COLO668 (cell line): Measurements from ENCODE around the gene KLHL3.
"Not testable (repeated sequence)": the region's sequence is repeated elsewhere in the genome, so short reads cannot be mapped to it uniquely, and the experiment has no call there.

Source experiments
- DNase-seq: peaks from one replicate; lab custom pipeline; 2025; ENCODE audit not compliant: unreplicated experiment; lab: John Stamatoyannopoulos, UW

Gene KLHL3, protein sequence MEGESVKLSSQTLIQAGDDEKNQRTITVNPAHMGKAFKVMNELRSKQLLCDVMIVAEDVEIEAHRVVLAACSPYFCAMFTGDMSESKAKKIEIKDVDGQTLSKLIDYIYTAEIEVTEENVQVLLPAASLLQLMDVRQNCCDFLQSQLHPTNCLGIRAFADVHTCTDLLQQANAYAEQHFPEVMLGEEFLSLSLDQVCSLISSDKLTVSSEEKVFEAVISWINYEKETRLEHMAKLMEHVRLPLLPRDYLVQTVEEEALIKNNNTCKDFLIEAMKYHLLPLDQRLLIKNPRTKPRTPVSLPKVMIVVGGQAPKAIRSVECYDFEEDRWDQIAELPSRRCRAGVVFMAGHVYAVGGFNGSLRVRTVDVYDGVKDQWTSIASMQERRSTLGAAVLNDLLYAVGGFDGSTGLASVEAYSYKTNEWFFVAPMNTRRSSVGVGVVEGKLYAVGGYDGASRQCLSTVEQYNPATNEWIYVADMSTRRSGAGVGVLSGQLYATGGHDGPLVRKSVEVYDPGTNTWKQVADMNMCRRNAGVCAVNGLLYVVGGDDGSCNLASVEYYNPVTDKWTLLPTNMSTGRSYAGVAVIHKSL

DNA sequence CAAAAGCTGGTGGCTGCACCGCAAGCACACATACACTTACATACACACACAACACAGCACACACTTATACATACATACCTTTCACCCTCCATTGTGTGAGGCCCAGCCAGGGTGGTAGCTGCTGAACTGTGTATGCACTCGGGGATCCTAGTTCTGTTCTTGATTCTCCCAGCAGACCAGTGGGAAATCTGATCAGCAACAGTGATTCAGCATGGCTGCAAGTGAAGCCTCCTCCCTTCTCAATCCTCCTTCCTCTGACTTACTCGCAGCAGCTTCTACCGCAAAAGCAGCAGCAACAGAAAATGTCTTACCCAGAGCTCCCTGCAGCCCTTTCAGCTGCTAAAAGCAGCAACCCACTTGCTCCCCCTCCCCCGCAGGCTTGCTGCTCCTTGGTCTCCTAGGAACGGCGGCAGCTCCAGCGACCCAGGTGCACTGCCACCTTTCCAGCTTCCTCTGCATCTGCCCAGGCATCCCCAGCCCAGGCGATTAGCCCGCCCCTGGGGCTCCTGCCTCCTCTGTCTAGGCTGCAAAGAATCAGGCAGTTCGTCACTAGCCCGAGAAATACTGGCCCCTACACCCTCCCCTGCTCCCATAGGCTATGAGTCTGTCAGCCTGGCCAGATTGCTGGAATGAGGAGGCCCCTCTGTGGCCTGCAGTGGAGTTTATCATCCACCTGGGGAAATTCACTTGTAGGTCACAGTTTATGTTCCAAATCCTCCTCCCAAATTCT, at the start of gene KLHL3:
TSS of gene KLHL3 (minus strand) at position 535 of the 730 bp plus-strand sequence. CDS start at position 92, 443 bp downstream.
- peak; percentile 65 for DNase-seq

- DNase-seq: no peak
These were observed 47.2 kb upstream of the KLHL3 start for GRCh38 chr5:137782984-137783536.

- DNase-seq: no peak
These were observed 46.2 kb upstream of the KLHL3 start for GRCh38 chr5:137782055-137782454.

DNA sequence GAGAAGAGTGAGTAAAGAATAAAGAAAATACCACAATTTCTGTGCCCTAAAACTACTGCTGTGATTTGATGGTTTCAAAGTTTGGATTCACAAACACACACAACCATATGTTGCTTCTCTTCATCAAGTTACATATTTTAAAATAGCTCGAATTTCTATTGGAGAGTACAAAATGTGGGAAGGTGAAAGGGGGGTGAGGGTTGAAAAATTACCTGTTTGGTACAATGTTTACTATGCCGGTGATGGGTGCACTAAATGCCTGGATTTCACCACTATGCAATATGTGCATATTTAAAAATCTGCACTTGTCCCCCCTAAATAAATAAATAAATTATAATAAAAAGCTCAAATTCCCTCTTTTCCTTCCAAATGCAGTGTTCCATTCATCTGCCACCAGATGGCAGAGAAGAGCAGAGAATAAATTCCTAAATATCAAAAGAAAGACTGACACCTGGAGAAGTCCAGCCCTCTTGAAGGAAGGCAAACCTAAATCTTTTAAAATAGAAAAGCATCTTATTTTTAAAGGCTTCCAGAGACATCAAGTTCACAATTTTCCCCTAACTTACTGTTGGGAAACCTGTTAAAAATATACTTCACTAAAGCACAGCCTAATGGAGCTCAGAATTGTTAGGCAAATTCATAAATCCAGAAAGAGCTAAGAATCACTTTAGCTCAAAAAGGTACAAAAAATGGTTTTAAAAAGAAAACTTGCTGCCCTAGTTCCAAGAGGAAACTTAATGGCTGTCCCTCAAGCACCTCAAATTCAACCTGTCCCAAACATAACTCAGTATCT, 43.1 kb upstream of the KLHL3 start:
- DNase-seq: no peak

- DNase-seq: not testable (repeated sequence)
These were observed 32.0 kb upstream of the KLHL3 start for GRCh38 chr5:137767937-137768336.

DNA sequence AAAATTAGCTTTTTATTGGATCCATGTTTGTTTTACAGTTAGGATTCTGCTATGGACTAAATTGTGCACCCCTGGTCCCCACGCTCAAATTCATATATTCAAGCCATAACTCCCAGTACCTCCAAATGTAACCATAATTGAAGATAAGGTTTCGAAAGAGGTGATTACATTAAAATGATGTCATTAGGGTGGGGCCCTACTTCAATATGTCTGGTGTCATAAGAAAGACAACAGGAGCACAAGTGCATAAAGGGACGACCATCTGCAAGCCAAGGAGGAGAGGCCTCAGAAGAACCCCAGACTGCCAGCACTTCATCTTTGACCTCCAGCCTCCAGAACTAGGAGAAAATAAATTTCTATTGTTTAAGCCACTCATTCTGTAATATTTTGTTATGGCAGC, 25.7 kb upstream of the KLHL3 start:
- no peak for DNase-seq

DNA sequence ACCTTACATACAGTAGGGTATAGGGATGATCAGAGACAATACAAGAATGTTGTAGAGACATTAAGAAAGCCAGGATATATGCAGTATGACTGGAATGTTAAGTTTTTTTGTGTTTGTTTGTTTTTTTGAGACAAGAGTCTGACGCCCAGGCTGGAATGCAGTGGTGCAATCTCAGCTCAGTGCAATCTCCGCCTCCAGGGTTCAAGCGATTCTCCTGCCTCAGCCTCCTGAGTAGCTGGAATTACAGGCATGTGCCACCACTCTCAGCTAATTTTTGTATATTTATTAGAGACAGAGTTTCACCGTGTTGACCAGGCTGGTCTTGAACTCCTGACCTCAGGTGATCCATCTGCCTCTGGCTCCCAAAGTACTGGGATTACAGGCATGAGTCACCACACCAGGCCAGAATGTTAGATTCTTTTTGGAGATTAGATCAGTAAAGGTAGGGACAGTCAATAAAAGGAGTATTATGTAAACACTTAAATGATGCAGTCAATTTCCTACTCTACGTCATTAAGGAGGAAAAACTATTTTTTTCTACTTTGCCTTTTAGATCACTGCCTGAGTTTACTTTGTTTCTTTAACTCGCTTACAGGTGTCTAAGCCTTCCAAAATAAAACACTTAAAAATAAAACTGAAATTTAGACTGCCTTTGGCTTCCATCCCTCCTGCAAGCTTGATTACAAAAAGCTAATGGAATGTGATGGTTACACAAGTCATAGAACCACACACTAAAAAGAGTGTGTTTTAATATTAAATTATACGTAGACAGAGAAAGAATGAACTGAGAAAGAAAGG, 25.0 kb upstream of the KLHL3 start:
- DNase-seq: no peak

DNA sequence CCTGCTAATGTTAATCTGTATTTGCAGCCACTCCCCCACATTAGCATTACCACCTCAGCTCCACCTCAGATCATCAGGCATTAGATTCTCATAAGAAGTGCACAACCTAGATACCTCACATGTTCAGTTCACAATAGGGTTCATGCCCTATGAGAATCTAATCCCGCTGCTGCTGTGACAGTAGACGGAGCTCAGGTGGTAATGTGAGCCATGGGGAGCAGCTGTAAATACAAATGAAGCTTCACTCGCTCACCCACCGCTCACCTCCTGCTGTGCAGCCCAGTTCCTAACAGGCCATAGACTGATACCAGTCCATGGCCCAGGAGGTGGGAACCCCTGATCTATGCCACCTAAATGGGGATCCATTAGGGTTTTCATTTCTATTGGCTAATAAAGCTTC, 24.4 kb upstream of the KLHL3 start:
- no peak for DNase-seq

DNA sequence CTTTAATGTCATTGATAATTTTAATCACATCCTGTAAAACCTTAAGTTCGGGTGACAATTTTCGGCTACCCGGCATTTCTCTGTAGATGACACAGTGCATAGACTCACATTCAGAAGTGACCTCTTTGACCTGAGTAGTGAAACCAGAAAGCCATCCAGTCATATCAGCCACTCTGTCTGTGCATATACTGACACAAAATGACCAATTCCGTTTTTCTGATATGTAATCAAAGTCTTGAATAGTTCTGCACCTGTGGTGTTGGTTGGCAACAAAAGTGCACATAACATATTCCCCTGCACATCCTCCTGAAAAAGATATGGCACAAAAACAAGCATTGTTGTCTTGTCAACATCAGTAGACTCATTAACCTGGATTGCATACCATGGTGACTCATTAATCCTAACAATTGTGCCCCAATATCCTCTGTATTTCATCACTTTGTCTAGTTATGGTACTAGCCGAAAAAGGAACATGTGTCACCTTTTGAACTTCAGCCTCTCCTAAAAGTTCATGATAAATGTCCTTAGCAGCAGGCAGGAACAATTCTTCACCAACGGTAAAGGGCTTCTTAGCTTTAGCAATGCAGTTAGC, 22.9 kb upstream of the KLHL3 start:
- no peak for DNase-seq

DNA sequence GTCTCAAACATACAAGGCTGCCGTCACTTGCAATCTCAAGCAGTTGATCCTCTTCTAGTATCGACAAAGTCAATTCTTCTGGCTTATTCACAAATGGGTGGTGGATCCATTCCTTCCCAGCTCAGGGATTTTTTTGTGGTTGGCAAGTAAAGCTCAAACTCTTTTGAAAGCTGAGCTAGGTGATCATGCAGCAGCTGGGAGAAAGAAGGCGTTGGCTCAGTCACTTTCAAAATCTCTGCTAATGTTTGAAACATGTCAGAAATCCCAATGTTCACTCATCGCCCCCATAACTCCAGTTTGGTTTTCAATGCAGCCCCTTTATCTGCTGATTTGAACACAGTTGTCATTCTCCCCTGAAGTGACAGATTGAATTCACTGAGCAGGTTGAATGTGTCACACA, 22.2 kb upstream of the KLHL3 start:
- no peak for DNase-seq

DNA sequence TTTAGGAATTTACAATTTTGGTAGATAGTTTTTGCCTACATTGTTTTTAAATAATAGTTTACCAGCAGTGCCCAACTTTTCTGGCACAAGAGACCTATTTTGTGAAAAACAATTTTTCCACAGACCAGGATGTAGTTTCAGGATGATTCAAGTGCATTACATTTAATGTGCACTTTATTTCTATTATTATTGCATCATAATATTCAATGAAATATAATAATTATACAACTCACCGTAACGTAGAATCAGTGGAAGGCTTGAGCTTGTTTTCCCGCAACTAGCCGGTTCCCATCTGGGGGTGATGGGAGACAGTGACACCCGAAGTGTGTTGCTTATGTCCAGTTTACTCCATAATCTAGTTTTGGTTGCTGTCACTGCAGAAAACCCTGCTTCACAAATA, 21.7 kb upstream of the KLHL3 start:
- DNase-seq: no peak

GRCh38 chr5:137754961-137755762, 19.3 kb upstream of the KLHL3 start:
- no peak for DNase-seq

DNA sequence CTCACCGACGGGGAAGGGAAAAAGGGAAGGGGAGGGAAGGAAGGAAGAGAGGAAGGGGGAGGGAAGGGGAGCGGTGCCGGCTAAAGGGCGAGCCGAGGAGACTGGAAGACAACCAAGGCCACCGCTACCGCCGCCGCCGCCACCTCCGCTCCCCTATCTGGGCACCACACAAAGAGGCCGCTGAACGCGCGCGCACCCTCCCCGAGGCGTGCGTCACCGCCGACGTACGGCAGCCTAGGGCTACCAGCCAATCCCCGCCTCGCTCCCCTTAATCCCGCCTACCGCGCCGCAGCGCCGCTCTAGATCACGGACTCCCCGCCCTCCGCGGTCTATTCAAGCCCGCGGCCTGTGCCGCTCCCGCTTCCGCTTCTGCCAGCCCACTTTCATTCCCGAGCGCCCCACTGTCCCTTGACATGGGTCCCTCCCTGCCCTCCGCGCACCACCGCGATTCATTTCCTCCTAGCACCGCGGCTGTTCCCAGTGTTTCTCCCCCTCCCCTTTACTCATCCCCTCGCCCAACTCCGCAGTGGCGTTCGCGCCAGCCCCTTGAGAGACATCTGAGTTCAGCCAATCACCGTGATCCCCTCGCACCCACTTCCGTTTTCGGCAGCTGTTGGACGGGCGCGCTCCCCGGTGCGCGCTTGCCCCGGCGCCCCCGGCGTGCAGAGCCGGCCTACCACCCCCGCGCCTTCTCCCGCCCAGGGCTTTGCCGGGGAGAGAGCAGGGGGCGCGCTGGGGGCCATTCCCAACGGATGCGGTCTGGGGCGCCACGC, 18.5 kb upstream of the KLHL3 start, which contains the start of gene HNRNPA0:
TSS of gene HNRNPA0 (minus strand) at position 176 of the 773 bp plus-strand sequence. CDS start 297 bp downstream, outside the sequence.
- peak; percentile 94 for DNase-seq

DNA sequence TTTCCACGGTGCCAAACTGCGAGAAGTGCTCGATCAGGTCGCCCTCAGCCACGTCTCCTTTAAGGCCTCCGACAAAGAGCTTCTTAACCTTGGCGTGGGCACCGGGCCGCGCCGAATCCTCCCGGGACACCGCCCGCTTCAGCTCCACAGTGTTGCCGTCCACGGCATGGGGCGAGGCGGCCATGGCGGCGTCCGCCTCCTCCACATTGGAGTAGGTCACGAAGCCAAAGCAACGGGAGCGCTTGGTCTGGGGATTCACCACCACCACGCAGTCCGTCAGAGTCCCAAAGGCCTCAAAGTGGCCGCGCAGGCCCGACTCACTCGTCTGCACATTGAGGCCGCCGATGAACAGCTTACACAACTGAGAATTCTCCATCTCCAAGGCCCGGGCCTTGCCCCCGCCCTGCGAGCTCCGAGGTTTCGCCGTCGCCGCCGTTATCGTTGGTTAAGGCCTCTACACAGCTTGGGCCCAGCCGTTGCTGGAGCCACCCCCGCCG, 17.9 kb upstream of the KLHL3 start:
- peak; percentile 61 for DNase-seq

DNA sequence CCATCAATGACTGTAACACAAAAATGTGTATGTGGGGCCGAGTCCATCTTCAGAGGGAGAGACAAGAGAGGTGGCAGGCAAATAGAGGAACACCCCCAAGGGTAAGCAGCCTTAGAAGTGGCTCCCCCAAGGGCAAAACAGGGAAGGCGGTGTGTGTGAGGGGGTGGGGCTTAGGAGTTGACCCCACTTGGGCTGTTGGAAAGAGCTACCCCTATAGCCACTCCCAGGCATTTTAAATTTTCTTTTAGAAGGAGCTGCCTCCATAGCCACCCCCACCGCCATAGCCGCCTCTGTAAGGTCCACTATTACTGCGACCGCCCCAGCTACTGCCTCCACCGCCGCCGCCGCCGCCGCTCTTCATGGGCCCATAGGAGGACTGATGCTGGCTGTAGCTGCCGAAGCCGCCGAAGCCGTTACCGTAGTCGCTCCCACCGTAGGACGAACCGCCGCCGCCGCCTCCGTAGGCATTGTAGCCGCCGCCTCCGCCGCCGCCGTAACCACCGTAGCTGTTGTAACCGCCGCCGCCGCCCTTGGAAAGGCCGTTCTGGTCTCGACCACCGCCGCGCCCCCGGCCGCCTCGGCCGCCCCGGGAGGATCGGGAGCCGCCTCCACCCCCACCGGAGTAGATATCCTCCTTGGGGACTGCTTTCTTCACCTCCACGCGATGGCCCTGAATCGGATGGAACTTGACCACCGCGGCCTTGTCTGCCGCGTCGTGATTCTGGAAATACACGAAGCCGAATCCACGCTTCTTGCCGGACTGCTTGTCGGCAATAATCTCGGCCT, 17.2 kb upstream of the KLHL3 start:
- peak; percentile 30 for DNase-seq

- DNase-seq: peak; percentile 6
These were observed 16.1 kb upstream of the KLHL3 start for GRCh38 chr5:137751869-137752491.

DNA sequence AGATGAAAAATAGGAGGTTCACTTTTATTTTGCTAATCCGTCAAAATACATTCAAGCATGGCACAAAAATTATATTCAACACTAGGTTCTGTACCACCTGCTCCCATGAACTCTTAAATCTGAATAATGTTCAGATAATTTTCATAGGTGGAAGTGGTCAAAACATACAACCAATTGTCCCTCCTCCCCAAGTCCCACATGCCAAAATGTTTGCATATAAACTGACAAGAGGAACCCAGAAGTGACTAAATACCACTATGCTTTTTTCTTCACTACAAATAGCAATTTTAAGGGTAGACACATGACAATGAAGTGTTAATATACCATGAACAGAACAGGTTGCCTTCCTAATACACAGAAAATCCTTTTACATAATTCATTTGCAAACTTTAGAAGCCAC, 14.5 kb upstream of the KLHL3 start:
- no peak for DNase-seq
